T-helper 1 cell treated with Interleukin-12 subunit alpha and Interleukin-12 subunit beta and Interleukin-4 antibody, amounts not matched to agents 30 ng/mL and 1 ng/mL, for 36 hours (primary cell): Measurements from ENCODE around the gene SRXN1. TPM values are rescaled to one million over a fixed set of nuclear protein-coding genes. Genes with fewer than 3 reads are reported as not detected.

ENCODE experiments used
- intact Hi-C: fragments of 100-400 bp; cut with micrococcal nuclease; formaldehyde crosslinking; loops from one replicate; pipeline ENCODE4 v1.15.1; 2024
- total RNA-seq: library from RNA; stranded (reverse); gene quantifications from 2 replicates; pipeline ENCODE4 v1.2.3, GENCODE V29; 2022

SRXN1 gene
- total RNA-seq, 1 donor from 2014 or later: 16.8 TPM

DNA sequence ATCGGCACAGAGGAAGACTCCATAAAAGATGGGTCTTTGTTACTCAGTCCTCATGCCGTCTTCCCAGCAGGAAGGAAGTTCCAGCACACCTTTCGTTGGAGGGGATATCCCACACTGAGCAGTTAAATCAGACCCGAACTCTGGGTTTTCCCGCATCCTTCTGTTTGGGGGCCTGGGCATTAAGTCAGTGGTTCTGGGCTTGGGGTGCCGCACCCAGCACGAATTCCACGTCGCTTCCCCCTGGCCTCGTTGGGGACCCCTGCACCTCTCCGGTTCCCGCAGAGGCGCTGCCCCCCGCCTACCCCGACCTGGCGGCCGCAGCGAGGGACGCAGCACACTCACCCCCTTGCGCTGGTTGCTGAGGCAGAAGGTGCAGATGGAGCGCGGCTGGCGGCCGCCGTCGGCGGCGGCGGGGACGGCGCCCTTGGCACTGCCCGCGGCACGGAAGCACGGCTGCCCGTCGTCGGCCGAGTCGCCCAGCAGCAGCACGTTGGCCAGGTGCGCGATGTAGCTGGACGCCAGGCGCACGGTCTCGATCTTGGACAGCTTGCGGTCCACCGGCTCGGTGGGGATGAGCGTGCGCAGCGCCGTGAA is 43.5 kb downstream of the SRXN1 start:
- intact Hi-C loops: no loop called here

DNA sequence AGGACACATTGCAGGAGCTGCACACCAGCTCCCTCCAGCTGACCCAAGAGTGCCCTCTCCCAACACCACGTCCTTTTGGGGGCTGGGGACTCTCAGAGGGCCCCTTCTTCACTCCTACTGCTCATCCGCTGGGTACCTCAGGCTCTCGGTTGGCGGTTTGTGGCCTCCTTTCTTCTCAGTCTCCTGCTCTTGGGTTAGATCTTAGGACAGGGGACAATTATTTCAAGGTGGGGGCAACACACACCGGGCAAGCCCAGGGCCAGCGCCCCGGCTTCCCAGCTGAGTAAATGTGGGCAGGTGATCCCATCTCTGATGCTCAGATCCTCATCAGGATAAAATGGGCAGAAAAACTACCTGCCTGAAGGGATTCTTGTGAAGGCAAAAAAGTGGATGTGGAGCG is 44.0 kb downstream of the SRXN1 start:
- intact Hi-C loops: no loop called here

DNA sequence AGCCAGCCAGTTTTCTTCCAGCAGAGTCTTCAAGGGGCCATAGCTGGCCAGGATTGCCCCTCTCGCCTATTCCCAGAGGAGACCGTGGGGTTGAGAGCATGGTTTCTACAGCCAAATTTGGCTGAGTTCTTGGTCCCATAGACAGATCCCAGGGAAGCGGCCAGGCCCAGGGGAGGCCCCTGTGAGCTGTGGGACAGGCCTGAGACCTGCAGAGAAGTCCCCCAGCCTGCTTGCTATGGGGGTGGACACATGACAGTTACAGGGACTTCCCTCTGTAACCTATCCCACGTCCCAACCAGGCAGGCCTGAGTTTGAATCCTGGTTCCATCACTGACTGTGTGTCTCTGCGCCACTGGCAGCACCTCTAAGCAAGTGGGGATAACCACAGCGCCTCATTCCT is 45.5 kb downstream of the SRXN1 start:
- intact Hi-C loops: no loop called here

DNA sequence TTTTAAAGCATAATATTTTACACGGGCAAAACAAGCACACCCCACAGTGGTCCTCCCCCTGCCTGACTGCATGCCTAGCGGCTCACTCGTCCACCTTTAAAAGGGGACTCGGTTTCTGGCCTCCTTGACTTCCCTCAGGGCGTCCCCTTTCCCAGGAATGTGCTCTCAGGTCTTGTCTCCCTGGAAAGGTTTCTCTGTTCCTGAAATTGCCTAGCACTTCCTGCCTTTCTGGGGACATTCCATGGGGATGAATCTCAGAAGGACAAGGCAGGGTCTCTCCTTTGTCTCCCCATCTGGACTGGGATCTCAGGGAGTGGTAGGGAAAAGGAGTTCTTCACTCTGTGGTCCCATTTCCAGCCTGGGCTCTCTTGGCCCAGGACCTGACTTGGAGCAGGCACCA is 47.8 kb downstream of the SRXN1 start:
- intact Hi-C loops: no loop called here

DNA sequence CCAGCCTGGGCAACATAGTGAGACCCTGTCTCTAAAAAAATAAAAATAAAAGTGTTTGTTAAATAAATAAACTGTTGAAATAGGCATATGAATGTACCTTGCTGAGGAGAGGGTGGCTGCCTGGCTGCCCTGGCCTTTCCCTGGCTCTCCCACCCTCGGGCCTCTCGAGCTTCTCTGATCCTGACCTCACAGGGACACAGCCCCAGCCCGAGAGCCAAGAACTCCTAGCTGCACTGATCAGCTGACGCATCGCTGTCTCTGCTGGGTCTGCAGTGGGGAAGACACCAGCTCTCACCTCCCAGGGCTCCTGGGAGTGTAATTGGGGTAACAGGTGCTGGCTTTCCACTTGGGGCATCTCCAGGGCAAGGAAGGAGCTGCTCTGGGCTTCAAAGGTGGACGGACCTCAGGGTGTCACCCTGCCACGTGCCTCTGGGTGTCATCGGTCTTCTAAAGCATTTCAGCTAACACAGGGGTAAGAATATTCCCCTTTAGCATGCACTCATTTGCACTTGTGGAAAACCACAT is 49.8 kb downstream of the SRXN1 start:
- intact Hi-C loops: no loop called here

DNA sequence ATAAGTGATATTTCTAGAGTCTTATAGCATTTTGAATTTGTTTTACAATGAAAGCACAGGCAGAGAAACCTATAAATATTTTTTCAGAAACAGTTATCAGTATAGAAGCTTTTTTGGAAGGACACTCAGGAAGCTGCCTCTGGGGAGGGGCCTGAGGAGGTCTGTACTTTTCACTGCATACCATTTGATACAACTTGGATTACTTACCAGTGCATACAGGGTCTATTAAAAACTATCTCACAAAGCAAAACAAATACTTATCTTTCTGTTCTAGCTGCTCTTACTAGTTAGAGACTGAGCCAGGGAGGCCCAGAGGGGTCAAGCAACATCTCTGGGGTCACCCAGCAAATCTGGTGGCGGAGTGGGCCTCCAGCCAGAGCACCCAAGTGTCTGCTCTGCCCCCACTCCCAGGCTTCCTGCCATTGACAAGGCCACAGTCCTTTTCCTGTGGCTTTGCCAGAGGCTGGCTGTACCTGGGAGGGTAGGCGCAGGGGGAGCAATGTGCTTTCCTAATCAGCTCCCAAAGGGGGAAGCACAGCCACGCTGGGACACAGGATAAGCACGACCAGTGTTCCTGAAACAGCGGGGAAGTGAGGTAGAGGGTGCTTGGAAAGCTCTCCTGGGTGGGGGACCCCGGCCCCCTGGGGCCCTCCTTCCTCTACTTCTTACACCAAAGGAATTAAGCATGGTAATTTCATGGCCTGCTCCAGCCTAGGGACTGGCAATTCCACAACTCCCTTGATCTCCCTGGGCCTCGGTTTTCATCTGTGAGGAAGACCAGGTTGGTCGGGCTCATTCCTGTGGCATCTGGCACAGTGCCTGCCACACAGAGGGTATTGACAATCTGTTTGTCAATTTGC is 50.7 kb downstream of the SRXN1 start:
- intact Hi-C loops: no loop called here

DNA sequence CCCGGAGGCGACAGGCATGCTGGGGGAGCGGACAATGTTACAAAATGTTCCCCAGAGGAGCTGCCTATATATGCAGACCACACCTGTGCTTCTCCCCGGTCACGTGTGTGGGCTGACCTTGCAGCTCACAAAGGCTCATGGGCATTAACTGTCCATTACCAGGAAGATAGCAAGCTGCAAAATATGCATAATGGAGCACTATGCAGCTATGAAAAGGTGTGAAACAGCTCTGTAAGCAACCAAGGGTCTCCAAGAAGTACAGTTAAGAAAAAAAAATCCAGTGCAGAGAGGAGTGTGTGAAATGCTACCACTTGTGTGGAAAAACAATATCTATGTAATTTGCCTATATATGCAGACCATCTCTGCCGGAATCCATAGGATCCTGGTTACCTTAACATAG is 52.3 kb downstream of the SRXN1 start:
- intact Hi-C loops: no loop called here

DNA sequence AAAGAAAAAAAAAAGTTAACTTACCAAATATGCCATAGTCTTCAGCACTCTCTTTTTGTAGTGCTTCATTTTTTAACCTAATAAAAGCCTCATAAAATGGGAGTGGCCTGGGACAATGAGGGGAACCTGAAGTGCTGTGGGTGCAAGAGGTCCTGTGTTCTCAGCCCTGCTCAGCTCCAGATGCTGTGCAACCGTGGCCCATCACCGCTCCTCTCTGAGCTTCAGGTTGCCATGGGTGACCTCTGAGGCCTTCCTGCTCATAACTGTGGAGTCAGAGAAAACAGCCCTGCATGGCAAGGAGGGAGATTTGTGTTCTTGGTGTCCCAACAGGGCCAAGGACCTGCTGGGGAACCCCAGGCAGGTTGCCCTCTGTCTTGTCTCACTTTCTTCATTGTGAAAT is 52.9 kb downstream of the SRXN1 start:
- intact Hi-C loops: no loop called here

DNA sequence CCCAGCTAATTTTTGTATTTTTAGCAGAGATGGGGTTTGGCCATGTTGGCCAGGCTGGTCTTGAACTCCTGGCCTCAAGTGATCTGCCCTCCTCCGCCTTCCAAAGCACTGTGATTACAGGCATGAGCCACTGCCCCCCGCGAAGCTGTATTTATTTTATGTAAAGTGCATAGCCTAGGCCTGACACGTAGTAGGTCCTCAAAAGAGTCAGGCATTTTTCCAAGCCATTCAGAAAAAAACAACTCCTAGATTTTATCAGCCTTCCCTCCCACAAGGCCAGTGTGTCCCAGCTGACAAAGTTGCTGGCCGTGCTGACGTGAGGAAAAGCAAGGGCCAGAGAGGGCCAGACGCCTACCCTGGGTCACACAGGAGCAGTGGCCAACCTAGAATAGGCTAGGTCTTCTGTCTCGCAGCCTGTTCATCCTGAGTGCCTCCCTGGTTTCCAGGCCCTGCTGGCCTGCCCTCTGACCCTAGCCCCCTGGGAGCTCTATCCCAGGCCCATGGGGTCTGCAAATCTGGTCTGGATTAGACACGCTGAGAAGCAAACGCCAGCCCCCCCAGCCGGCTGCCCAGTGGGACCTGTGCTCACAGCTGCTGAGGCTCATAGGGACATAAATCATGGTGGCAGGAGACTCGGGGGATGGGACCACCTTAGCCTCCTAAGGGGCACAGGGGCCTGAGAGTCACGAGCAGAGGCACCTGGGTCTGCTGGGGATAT is 54.7 kb downstream of the SRXN1 start:
- intact Hi-C loops: no loop called here

DNA sequence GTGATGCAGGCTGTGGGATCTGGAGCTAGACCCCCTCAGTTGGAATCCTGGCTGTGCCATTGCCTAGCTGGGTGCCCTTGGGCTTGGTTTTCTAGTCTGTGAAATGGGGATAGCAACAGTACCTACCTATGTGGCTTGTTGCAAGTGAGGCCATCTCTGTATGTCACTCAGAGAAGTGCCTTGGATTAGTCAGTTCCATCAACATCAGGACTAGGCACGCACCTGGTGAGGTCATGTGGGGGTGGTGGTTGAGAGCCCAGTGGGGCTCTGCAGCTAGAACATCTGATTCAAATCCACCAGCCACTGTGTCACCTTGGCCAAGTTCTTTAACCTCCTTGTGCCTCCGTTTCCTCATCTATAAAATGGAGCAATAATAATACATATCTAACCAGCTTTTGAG is 55.4 kb downstream of the SRXN1 start:
- intact Hi-C loops: no loop called here

Other genes starting within 250 kb of the SRXN1 start
- gene RBCK1, start 244.9 kb downstream of the SRXN1 start, total RNA-seq: 131 and 134 TPM in 2 replicates
- 40.2 and 40.3 TPM in 2 replicates for gene TBC1D20, start 190.7 kb downstream of the SRXN1 start, total RNA-seq
- gene CSNK2A1, start 109.4 kb downstream of the SRXN1 start, total RNA-seq: 121 and 124 TPM in 2 replicates
- gene TCF15, start 42.9 kb downstream of the SRXN1 start, total RNA-seq: not detected in 2 replicates
- gene SCRT2, start 22.6 kb upstream of the SRXN1 start, total RNA-seq: not detected in 2 replicates
- not detected in 2 replicates for gene SLC52A3, start 115.3 kb upstream of the SRXN1 start, total RNA-seq
- gene FAM110A, start 180.5 kb upstream of the SRXN1 start, total RNA-seq: 27.4 and 28.3 TPM in 2 replicates